Stimulated activated naive CD8-positive, alpha-beta T cell treated with anti-CD3 and anti-CD28 coated beads, Interleukin-15, amount 100 ng/mL, for 72 hours (primary cell): Measurements from ENCODE around the gene TMEM108.

Experiments used
- ATAC-seq: fragments of 150-1000 bp; cut with Tn5 transposase; 2 replicates; pipeline ENCODE4 v1.10.0; 2021; ENCODE audit warnings: mild to moderate bottlenecking, moderate library complexity
- DNase-seq, 2 donors: peaks; one replicate each; pipeline ENCODE4 v3.0.0; 2021 to 2022
- H3K27ac Mint-ChIP-seq, 2 donors: one replicate each; pipeline ENCODE4 v1.8.0; 2022; ENCODE audit warnings: mild to moderate bottlenecking in 2 of 2, mixed read lengths in 2 of 2, moderate library complexity in 2 of 2
- H3K27me3 Mint-ChIP-seq: one replicate; pipeline ENCODE4 v1.8.0; 2022; ENCODE audit warnings: mixed read lengths
- H3K4me1 Mint-ChIP-seq: one replicate; pipeline ENCODE4 v1.8.0; 2022; ENCODE audit warnings: mild to moderate bottlenecking, mixed read lengths
- H3K4me3 Mint-ChIP-seq, 2 donors: one replicate each; pipeline ENCODE4 v1.8.0; 2022; ENCODE audit warnings: mild to moderate bottlenecking in 2 of 2, mixed read lengths in 2 of 2, moderate library complexity in 1 of 2
- H3K9me3 Mint-ChIP-seq, 2 donors: one replicate each; pipeline ENCODE4 v1.8.0; 2022; ENCODE audit warnings: mixed read lengths in 2 of 2

The TMEM108 gene

GRCh38 chr3:133301731-133302130, 263.5 kb downstream of the TMEM108 start:
- Mint-ChIP-seq H3K4me3 (no peak overlapping the region), H3K9me3 (no peaks in the 10 kb centered on the region), H3K4me1 (peaks cover 7% of the 10 kb centered on the region), H3K27me3 (peaks cover 18% of the 10 kb centered on the region), H3K27ac (no peak overlapping the region)
- ATAC-seq (no peak), DNase-seq (no peak)

- DNase-seq (no peak), ATAC-seq (no peak)
- Mint-ChIP-seq H3K9me3 (no peaks in the 10 kb centered on the region), H3K4me1 (peaks cover 7% of the 10 kb centered on the region), H3K27ac (no peak overlapping the region), H3K4me3 (no peak overlapping the region), H3K27me3 (peaks cover 10% of the 10 kb centered on the region)
Measured at GRCh38 chr3:133303430-133303829, 265.2 kb downstream of the TMEM108 start.

GRCh38 chr3:133317866-133318265, 279.7 kb downstream of the TMEM108 start:
- no peak for ATAC-seq
- Mint-ChIP-seq H3K9me3 (peaks cover 20 to 37% of the 10 kb centered on the region in 2 donors), H3K27ac (no peak overlapping the region), H3K27me3 (no peaks in the 10 kb centered on the region), H3K4me3 (no peak overlapping the region), H3K4me1 (no peaks in the 10 kb centered on the region)
- no peak for DNase-seq

- ATAC-seq (no peak), DNase-seq (no peak)
- H3K27me3 Mint-ChIP-seq: no peaks in the 10 kb centered on the region
- no peak overlapping the region for H3K4me3 Mint-ChIP-seq
- peaks cover 2 to 5% of the 10 kb centered on the region in 2 donors for H3K9me3 Mint-ChIP-seq
- no peaks in the 10 kb centered on the region for H3K4me1 Mint-ChIP-seq
- no peak overlapping the region for H3K27ac Mint-ChIP-seq
Measured at GRCh38 chr3:133328373-133328772, 290.2 kb downstream of the TMEM108 start.

- no peak for ATAC-seq
- H3K9me3 Mint-ChIP-seq: no peaks in the 10 kb centered on the region
- H3K4me3 Mint-ChIP-seq: no peak overlapping the region
Measured at GRCh38 chr3:133329626-133330025, 291.4 kb downstream of the TMEM108 start.

GRCh38 chr3:133330065-133330464, 291.9 kb downstream of the TMEM108 start:
- Mint-ChIP-seq H3K4me3 (no peak overlapping the region), H3K4me1 (no peaks in the 10 kb centered on the region)
- no peak for ATAC-seq

More at GRCh38 chr3:133329626-133330025, 291.4 kb downstream of the TMEM108 start:
- no peak for DNase-seq
- Mint-ChIP-seq H3K27ac (no peak overlapping the region), H3K27me3 (peaks cover 2% of the 10 kb centered on the region), H3K4me1 (no peaks in the 10 kb centered on the region)

GRCh38 chr3:133330522-133330921, 292.3 kb downstream of the TMEM108 start:
- Mint-ChIP-seq H3K27me3 (peaks cover 6% of the 10 kb centered on the region), H3K4me1 (no peaks in the 10 kb centered on the region), H3K4me3 (no peak overlapping the region), H3K9me3 (no peaks in the 10 kb centered on the region), H3K27ac (no peak overlapping the region)
- DNase-seq (no peak), ATAC-seq (no peak)

More at GRCh38 chr3:133330065-133330464, 291.9 kb downstream of the TMEM108 start:
- H3K9me3 Mint-ChIP-seq: no peaks in the 10 kb centered on the region
- peaks cover 6% of the 10 kb centered on the region for H3K27me3 Mint-ChIP-seq
- H3K27ac Mint-ChIP-seq: no peak overlapping the region
- no peak for DNase-seq

GRCh38 chr3:133354721-133355120, 316.5 kb downstream of the TMEM108 start:
- Mint-ChIP-seq H3K4me3 (no peak overlapping the region), H3K9me3 (no peaks in the 10 kb centered on the region), H3K4me1 (no peaks in the 10 kb centered on the region), H3K27me3 (no peaks in the 10 kb centered on the region), H3K27ac (no peak overlapping the region)
- ATAC-seq (no peak), DNase-seq (no peak)

- Mint-ChIP-seq H3K4me3 (no peak overlapping the region), H3K27me3 (no peaks in the 10 kb centered on the region), H3K4me1 (no peaks in the 10 kb centered on the region), H3K9me3 (no peaks in the 10 kb centered on the region), H3K27ac (no peak overlapping the region)
- ATAC-seq (no peak), DNase-seq (no peak)
Measured at GRCh38 chr3:133360476-133360875, 322.3 kb downstream of the TMEM108 start.

- Mint-ChIP-seq H3K4me1 (no peaks in the 10 kb centered on the region), H3K27me3 (no peaks in the 10 kb centered on the region), H3K9me3 (no peaks in the 10 kb centered on the region), H3K4me3 (no peak overlapping the region), H3K27ac (no peak overlapping the region)
- ATAC-seq (no peak), DNase-seq (no peak)
Measured at GRCh38 chr3:133361011-133361410, 322.8 kb downstream of the TMEM108 start.

- no peak for DNase-seq
- no peaks in the 10 kb centered on the region for H3K4me1 Mint-ChIP-seq
- no peaks in the 10 kb centered on the region for H3K27me3 Mint-ChIP-seq
- H3K9me3 Mint-ChIP-seq: no peaks in the 10 kb centered on the region
- no peak overlapping the region for H3K27ac Mint-ChIP-seq
- no peak for ATAC-seq
- H3K4me3 Mint-ChIP-seq: no peak overlapping the region
Measured at GRCh38 chr3:133361435-133361834, 323.2 kb downstream of the TMEM108 start.

- H3K4me3 Mint-ChIP-seq: no peak overlapping the region
- H3K9me3 Mint-ChIP-seq: no peaks in the 10 kb centered on the region
- ATAC-seq (no peak), DNase-seq (no peak)
- no peaks in the 10 kb centered on the region for H3K27me3 Mint-ChIP-seq
- H3K27ac Mint-ChIP-seq: no peak overlapping the region
- no peaks in the 10 kb centered on the region for H3K4me1 Mint-ChIP-seq
Measured at GRCh38 chr3:133362539-133362938, 324.3 kb downstream of the TMEM108 start.

- Mint-ChIP-seq H3K4me3 (no peak overlapping the region), H3K9me3 (no peaks in the 10 kb centered on the region), H3K4me1 (no peaks in the 10 kb centered on the region), H3K27me3 (no peaks in the 10 kb centered on the region), H3K27ac (no peak overlapping the region)
- no peak for DNase-seq
- no peak for ATAC-seq
Measured at GRCh38 chr3:133364704-133365103, 326.5 kb downstream of the TMEM108 start.

- H3K27me3 Mint-ChIP-seq: no peaks in the 10 kb centered on the region
- no peak overlapping the region for H3K27ac Mint-ChIP-seq
- no peaks in the 10 kb centered on the region for H3K9me3 Mint-ChIP-seq
- DNase-seq: no peak
- H3K4me3 Mint-ChIP-seq: no peak overlapping the region
- no peak for ATAC-seq
- no peaks in the 10 kb centered on the region for H3K4me1 Mint-ChIP-seq
Measured at GRCh38 chr3:133366921-133367320, 328.7 kb downstream of the TMEM108 start.

- no peaks in the 10 kb centered on the region for H3K27me3 Mint-ChIP-seq
- H3K9me3 Mint-ChIP-seq: no peaks in the 10 kb centered on the region
- no peaks in the 10 kb centered on the region for H3K4me1 Mint-ChIP-seq
- H3K27ac Mint-ChIP-seq: no peak overlapping the region
- ATAC-seq (no peak), DNase-seq (no peak)
- H3K4me3 Mint-ChIP-seq: no peak overlapping the region
Measured at GRCh38 chr3:133367403-133367802, 329.2 kb downstream of the TMEM108 start.

- no peaks in the 10 kb centered on the region for H3K27me3 Mint-ChIP-seq
- H3K4me1 Mint-ChIP-seq: no peaks in the 10 kb centered on the region
- no peaks in the 10 kb centered on the region for H3K9me3 Mint-ChIP-seq
- DNase-seq: no peak
- H3K27ac Mint-ChIP-seq: no peak overlapping the region
- no peak for ATAC-seq
- H3K4me3 Mint-ChIP-seq: no peak overlapping the region
Measured at GRCh38 chr3:133367956-133368355, 329.8 kb downstream of the TMEM108 start.

GRCh38 chr3:133368371-133369067, 330.3 kb downstream of the TMEM108 start:
- H3K27ac Mint-ChIP-seq: no peak overlapping the region
- no peak for ATAC-seq
- DNase-seq: no peak
- no peaks in the 10 kb centered on the region for H3K4me1 Mint-ChIP-seq
- H3K9me3 Mint-ChIP-seq: no peaks in the 10 kb centered on the region
- H3K4me3 Mint-ChIP-seq: no peak overlapping the region
- no peaks in the 10 kb centered on the region for H3K27me3 Mint-ChIP-seq
